H1 (cell line): Measurements from ENCODE around the gene ODC1. TPM values are rescaled to one million over a fixed set of nuclear protein-coding genes. Genes with fewer than 3 reads are reported as not detected.
"Not testable (repeated sequence)": the region's sequence is repeated elsewhere in the genome, so short reads cannot be mapped to it uniquely, and the experiment has no call there.

Source experiments
- CTCF ChIA-PET: fragments of 300-600 bp; sonication (Branson Sonifier 250); formaldehyde crosslinking; loops from one replicate; lab custom pipeline; 2021; ENCODE audit not compliant: partially characterized antibody; lab: Charles Lee
- POLR2A ChIA-PET: fragments of 300-600 bp; sonication (Branson Sonifier 250); formaldehyde crosslinking; loops from one replicate; lab custom pipeline; 2021; ENCODE audit warnings: inconsistent platforms; ENCODE audit not compliant: partially characterized antibody; lab: Charles Lee
- DNase-seq, 2 experiments: peaks; one replicate each; pipeline versions ENCODE4 v3.0.0 to v3.0.0-alpha.2; 2010 to 2022; ENCODE audit warnings: low spot score in 2 of 2, low read depth in 1 of 2, mixed read lengths in 1 of 2
- FAIRE-seq: peaks from 2 replicates; lab custom pipeline; 2011; peaks lifted over from hg19 to GRCh38; lab: Jason Lieb, UNC
- H2AFZ ChIP-seq: 2 replicates; pipeline ENCODE4 v1.8.1; 2012; ENCODE audit warnings: low read length, inconsistent platforms
- H2AK5ac ChIP-seq: 2 replicates; pipeline ENCODE4 v1.6.1; 2013; ENCODE audit warnings: low read depth, low read length
- H2BK120ac ChIP-seq: replicated peaks from 2 replicates; pipeline ENCODE3; 2013; ENCODE audit warnings: low read depth, low read length, inconsistent platforms
- H2BK12ac ChIP-seq: 2 replicates; pipeline ENCODE4 v1.6.1; 2013; ENCODE audit warnings: low read depth, low read length
- H2BK15ac ChIP-seq: 2 replicates; pipeline ENCODE4 v1.6.1; 2013; ENCODE audit warnings: low read length
- H2BK20ac ChIP-seq: 2 replicates; pipeline ENCODE4 v1.6.1; 2013; ENCODE audit warnings: low read length
- H2BK5ac ChIP-seq: 2 replicates; pipeline ENCODE4 v1.6.1; 2013; ENCODE audit warnings: low read depth, low read length
- H3K14ac ChIP-seq: 2 replicates; pipeline ENCODE4 v1.6.1; 2013; ENCODE audit warnings: inconsistent platforms; ENCODE audit not compliant: insufficient read length
- H3K18ac ChIP-seq: 2 replicates; pipeline ENCODE4 v1.6.1; 2013; ENCODE audit warnings: low read length; ENCODE audit errors: extremely low read depth
- H3K23ac ChIP-seq: 2 replicates; pipeline ENCODE4 v1.6.1; 2013; ENCODE audit warnings: inconsistent platforms; ENCODE audit not compliant: insufficient read length
- H3K23me2 ChIP-seq: 2 replicates; pipeline ENCODE4 v1.6.1; 2013; ENCODE audit warnings: low read depth, low read length
- H3K27ac ChIP-seq: 2 replicates; pipeline ENCODE4 v1.6.1; 2011; ENCODE audit warnings: low read depth, low read length, inconsistent platforms
- H3K27me3 ChIP-seq, 4 experiments: replicated peaks in 1 of 4; 1 replicate in 1 of 4; 2 replicates in 3 of 4; pipeline versions ENCODE4 v1.6.1 to v1.8.1; 2011 to 2013; ENCODE audit warnings: low read length in 3 of 4, mild to moderate bottlenecking in 3 of 4, inconsistent platforms in 2 of 4, mixed read lengths in 2 of 4, moderate library complexity in 1 of 4; ENCODE audit not compliant: control insufficient read depth in 3 of 4, insufficient read depth in 3 of 4; ENCODE audit errors: extremely low read depth in 1 of 4
- H3K36me3 ChIP-seq, 4 experiments: 2 replicates each; pipeline versions ENCODE4 v1.6.1 to v1.8.1; 2011 to 2013; ENCODE audit warnings: mild to moderate bottlenecking in 4 of 4, low read length in 3 of 4, moderate library complexity in 2 of 4, control low read depth in 1 of 4, inconsistent platforms in 1 of 4; ENCODE audit not compliant: insufficient read depth in 4 of 4, control insufficient read depth in 2 of 4
- H3K4ac ChIP-seq: replicated peaks from 2 replicates; pipeline ENCODE3; 2013; ENCODE audit warnings: low read length, low read depth, mixed read lengths, inconsistent platforms; ENCODE audit not compliant: insufficient read length
- H3K4me1 ChIP-seq, 4 experiments: replicated peaks in 1 of 4; 1 replicate in 1 of 4; 2 replicates in 3 of 4; pipeline versions ENCODE4 v1.6.1 to v1.8.1; 2011 to 2013; ENCODE audit warnings: low read length in 3 of 4, inconsistent platforms in 2 of 4, mixed read lengths in 1 of 4; ENCODE audit not compliant: insufficient read depth in 4 of 4, control insufficient read depth in 3 of 4
- H3K4me2 ChIP-seq, 2 experiments: 2 replicates each; pipeline versions ENCODE4 v1.6.1 to v1.8.1; 2011 to 2013; ENCODE audit warnings: low read depth in 2 of 2, low read length in 2 of 2, control low read depth in 1 of 2, inconsistent platforms in 1 of 2, mild to moderate bottlenecking in 1 of 2; ENCODE audit not compliant: insufficient read depth in 1 of 2
- H3K4me3 ChIP-seq, 4 experiments: fragments of 200-600, 300-600 bp in 1 of 4; sonication (generic), shearing (Covaris generic), sonication (Bioruptor Twin) in 1 of 4; 2 replicates each; pipeline versions ENCODE4 v1.5.1 to v1.8.1; 2011 to 2016; ENCODE audit warnings: low read length in 4 of 4, low read depth in 3 of 4, control low read depth in 2 of 4, inconsistent platforms in 2 of 4, mild to moderate bottlenecking in 2 of 4, mixed read lengths in 1 of 4, moderate library complexity in 1 of 4; ENCODE audit not compliant: insufficient read depth in 2 of 4; ENCODE audit errors: extremely low read depth in 1 of 4
- H3K56ac ChIP-seq: replicated peaks from 2 replicates; pipeline ENCODE3; 2013; ENCODE audit warnings: low read depth, mild to moderate bottlenecking, mixed read lengths, low read length, inconsistent platforms; ENCODE audit not compliant: insufficient read length
- H3K79me1 ChIP-seq: 2 replicates; pipeline ENCODE4 v1.6.1; 2013; ENCODE audit warnings: low read depth, low read length, control low read depth
- H3K79me2 ChIP-seq, 2 experiments: 2 replicates each; pipeline versions ENCODE4 v1.6.1 to v1.8.1; 2012 to 2013; ENCODE audit warnings: low read length in 2 of 2, mild to moderate bottlenecking in 2 of 2, inconsistent platforms in 1 of 2; ENCODE audit not compliant: insufficient read depth in 2 of 2, control insufficient read depth in 1 of 2
- H3K9ac ChIP-seq, 4 experiments: replicated peaks in 1 of 4; 1 replicate in 1 of 4; 2 replicates in 3 of 4; pipeline versions ENCODE4 v1.6.1 to v1.8.1; 2011 to 2013; ENCODE audit warnings: low read depth in 3 of 4, low read length in 3 of 4, control low read depth in 2 of 4, mild to moderate bottlenecking in 2 of 4, moderate library complexity in 2 of 4, inconsistent platforms in 1 of 4; ENCODE audit errors: extremely low read depth in 1 of 4
- H3K9me3 ChIP-seq, 2 experiments: 2 replicates each; pipeline versions ENCODE4 v1.6.1 to v1.8.1; 2012 to 2013; ENCODE audit warnings: mild to moderate bottlenecking in 2 of 2, moderate library complexity in 2 of 2, control low read depth in 1 of 2, inconsistent platforms in 1 of 2, low read depth in 1 of 2, low read length in 1 of 2, mixed read lengths in 1 of 2; ENCODE audit not compliant: insufficient read depth in 2 of 2
- H4K20me1 ChIP-seq, 2 experiments: replicated peaks in 1 of 2; 2 replicates each; pipeline versions ENCODE3 to v1.8.1; 2011 to 2013; ENCODE audit warnings: inconsistent platforms in 2 of 2, low read length in 2 of 2, mild to moderate bottlenecking in 1 of 2; ENCODE audit not compliant: insufficient read depth in 2 of 2, control insufficient read depth in 1 of 2
- H4K5ac ChIP-seq: 2 replicates; pipeline ENCODE4 v1.6.1; 2013; ENCODE audit warnings: low read length, low read depth, mixed read lengths, inconsistent platforms; ENCODE audit not compliant: insufficient read length
- H4K8ac ChIP-seq: 2 replicates; pipeline ENCODE4 v1.8.0; 2013; ENCODE audit warnings: mild to moderate bottlenecking, moderate library complexity, low read length, inconsistent platforms; ENCODE audit not compliant: insufficient read depth; ENCODE audit errors: extremely low read depth
- H4K91ac ChIP-seq: replicated peaks from 2 replicates; pipeline ENCODE3; 2013; ENCODE audit warnings: low read length, mixed read lengths, inconsistent platforms; ENCODE audit not compliant: insufficient read length
- WGBS, 2 experiments: shearing (Covaris generic) in 1 of 2; methylation state at CpG; one replicate each; pipeline versions ENCODE4 v1.1.6 to v1.1.7; 2013 to 2015; ENCODE audit warnings: low lambda C conversion rate in 2 of 2, mixed read lengths in 2 of 2, inconsistent platforms in 1 of 2, low coverage in 1 of 2, missing lambda C conversion rate in 1 of 2; ENCODE audit not compliant: insufficient replicate concordance in 2 of 2, insufficient coverage in 1 of 2, insufficient read length in 1 of 2; ENCODE audit errors: extremely low coverage in 1 of 2, missing lambda C conversion rate in 1 of 2; 5-methylcytosine and 5-hydroxymethylcytosine counted together
- polyA plus RNA-seq, 7 experiments: library from polyadenylated mRNA; depleted of rRNA in 3 of 7; stranded (reverse) in 5 of 7; unstranded in 2 of 7; fragments of >200 nt in 5 of 7; fragments of 200-250 nt in 2 of 7; gene quantifications; 1 replicate in 5 of 7; 2 replicates in 1 of 7; 4 replicates in 1 of 7; pipeline versions ENCODE4 v1.2.1 to v1.2.3, GENCODE V29; 2011 to 2013; ENCODE audit warnings: missing spikeins in 2 of 7, mixed read lengths in 2 of 7
- total RNA-seq: library from RNA; stranded (reverse); fragmentation: NEBNext Ultra II Directional; extraction: Animal tissue kit (Norgen Biotek cat#: 25700); gene quantifications from 2 replicates; pipeline ENCODE4 v1.2.1, GENCODE V29; 2021

Gene ODC1
- total and polyA plus RNA-seq, 2 of the 8 experiments (the other 6 are each of a cell fraction or from before 2014, with no cell fraction given), result 57.2 to 76.7 TPM

DNA sequence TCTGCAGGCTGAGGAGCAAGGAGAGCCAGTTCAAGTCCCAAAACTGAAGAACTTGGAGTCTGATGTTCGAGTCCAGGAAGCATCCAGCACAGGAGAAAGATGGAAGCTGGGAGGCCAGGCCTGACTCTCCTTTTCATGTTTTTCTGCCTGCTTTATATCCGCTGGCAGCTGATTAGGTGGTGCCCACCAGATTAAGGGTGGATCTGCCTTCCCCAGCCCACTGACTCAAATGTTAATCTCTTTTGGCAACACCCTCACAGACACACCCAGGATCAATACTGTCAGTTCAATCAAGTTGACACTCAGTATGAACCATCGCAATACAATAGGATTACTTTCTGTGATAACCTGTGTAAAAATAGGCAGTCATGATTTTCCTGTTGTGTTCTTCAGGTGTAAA lies 9.1 kb upstream of the ODC1 start:
- H3K23ac ChIP-seq, H2AK5ac ChIP-seq, DNase-seq, H3K23me2 ChIP-seq, H2BK15ac ChIP-seq, H3K36me3 ChIP-seq, H3K9me3 ChIP-seq, H3K9ac ChIP-seq, H3K4me2 ChIP-seq, H4K5ac ChIP-seq, H3K4ac ChIP-seq, H2BK12ac ChIP-seq, FAIRE-seq, H2BK120ac ChIP-seq, H3K79me2 ChIP-seq, H4K91ac ChIP-seq, H4K8ac ChIP-seq, H3K4me1 ChIP-seq, H3K14ac ChIP-seq, POLR2A ChIA-PET, H2BK20ac ChIP-seq, H3K27ac ChIP-seq, H2BK5ac ChIP-seq, H3K79me1 ChIP-seq, H3K56ac ChIP-seq, H3K18ac ChIP-seq, H3K27me3 ChIP-seq, H3K4me3 ChIP-seq, H4K20me1 ChIP-seq, H2AFZ ChIP-seq: not testable (repeated sequence)
- WGBS, 2 experiments, result 77% methylated on average over 3 of the region's 3 CpGs; no CpG with 5 or more reads in 1 of the 2 experiments
- CTCF ChIA-PET, result interaction anchor here (1.3 to 1.6 kb wide), 2 partner anchors 17 to 47 kb away, joined by 3 to 4 read pairs; no protein-coding TSS in a partner anchor
